NCI-H2196 (cell line): ENCODE data around the gene PPM1E.
A peak's percentile ranks its signal among the peaks of the same experiment; 100 is the strongest.
"Not testable (repeated sequence)": the region's sequence is repeated elsewhere in the genome, so short reads cannot be mapped to it uniquely, and the experiment has no call there.

Experiments used
- DNase-seq: peaks from one replicate; lab custom pipeline; 2025; ENCODE audit not compliant: unreplicated experiment; lab: John Stamatoyannopoulos, UW

The PPM1E gene

GRCh38 chr17:58778482-58778881 lies 22.8 kb downstream of the PPM1E start:
- not testable (repeated sequence) for DNase-seq

DNA sequence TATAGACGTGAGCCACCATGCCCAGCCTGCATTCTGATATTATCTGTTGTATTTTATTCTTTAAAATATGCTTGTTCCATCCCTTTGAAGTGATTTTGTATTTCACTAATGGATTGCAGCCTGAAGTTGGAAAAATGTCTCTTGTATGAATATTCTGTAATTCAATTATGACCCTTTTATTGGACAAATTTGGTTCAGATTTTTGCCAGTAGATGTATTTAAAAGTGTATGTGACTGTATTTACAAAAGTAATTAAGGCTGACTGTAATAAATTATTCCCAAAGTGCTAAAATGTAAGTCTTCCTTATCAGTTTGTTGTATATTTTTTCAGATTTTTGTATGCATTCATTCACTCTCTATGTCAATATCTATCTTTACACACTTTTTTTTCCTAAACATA lies 23.8 kb downstream of the PPM1E start:
- no peak for DNase-seq

DNA sequence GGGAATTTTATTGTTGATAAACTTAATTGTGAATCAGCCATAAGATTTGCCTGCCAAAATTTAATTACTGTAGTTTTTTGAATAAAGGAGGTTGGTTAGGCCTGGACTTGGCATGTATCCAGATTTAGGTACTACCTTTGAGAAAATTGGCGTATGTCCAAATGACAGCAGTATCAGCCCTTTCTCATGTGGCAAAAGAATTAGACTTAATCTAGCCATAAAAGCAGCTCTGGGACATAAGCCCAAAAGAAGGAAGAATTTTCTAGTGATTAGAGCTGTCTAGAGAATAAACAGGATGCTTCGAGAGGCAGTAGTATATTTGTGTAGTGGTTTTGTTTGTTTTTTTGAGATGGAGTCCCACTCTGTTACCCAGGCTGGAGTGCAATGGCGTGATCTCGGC lies 27.7 kb downstream of the PPM1E start:
- DNase-seq, result peak; percentile 87

DNA sequence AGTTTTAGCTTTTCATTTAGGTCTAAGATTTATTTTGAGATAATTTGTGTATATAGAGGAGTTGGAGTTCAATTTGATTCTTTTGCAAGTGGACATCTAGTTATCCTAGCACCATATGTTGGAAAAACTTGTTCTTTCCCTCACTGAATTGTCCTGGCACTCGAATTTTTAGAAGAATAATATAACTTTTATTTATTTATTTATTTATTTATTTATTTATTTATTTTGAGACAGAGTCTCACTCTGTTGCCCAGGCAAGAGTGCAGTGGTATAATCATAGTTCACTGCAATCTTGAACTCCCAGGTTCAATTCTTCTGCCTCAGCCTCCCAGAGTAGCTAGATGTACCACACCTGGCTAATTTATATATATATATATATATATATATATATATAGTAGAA lies 29.4 kb downstream of the PPM1E start:
- no peak for DNase-seq

GRCh38 chr17:58786586-58787295 lies 31.1 kb downstream of the PPM1E start:
- peak; percentile 5 for DNase-seq

DNA sequence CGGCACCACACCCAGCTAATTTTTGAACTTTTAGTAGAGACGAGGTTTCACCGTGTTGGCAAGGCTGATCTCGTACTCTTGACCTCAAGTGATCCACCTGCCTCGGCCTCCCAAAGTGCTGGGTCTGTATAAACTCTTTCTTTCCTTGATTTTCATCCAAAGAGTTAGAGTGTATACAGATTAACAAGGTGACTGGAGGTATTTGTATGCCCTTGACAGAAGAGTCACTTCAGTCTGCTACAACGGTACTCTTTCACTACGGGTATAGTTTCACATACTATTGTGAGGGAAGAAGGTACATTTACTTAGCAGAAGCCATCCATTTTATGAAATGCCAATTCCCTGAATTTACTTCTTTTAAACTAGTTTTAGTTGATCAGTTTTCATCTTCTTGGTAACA lies 32.5 kb downstream of the PPM1E start:
- no peak for DNase-seq

DNA sequence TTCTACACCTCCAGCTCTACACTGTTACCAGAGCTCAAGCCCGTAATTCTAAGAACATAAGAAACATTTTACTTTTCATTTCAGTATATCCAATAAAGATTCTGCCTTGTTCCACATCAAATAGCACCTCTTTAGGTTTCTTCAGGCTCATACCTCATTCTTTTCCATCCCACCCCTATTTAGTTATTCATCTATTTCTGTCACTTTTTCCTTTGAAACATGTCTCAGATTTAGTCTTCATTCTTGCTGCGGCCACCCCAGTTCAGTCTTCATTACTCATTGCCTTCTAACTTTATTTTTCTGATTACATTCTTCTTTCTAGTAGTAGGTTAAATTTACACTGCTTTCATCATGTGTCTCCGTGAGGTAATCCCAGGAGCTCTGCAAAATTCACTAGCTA lies 33.5 kb downstream of the PPM1E start:
- DNase-seq, result no peak

DNA sequence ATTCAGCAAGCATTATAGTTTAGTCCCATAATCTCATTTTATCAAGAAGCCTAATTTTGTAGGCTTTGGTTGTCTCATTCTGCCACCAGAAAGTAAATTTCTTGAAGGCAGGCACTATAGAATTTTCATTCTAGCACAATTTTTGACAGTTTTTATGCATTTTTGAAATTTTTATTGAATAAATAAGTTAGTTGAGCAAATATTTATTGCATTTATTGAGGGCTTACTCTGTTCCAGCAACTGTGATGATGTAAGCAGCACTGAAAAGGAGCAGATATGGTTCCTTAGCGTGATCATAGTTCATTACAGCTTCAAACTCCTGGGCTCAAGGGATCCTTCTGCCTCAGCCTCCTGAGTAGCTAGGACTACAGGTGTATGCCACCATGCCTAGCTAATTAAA lies 34.2 kb downstream of the PPM1E start:
- DNase-seq, result no peak

GRCh38 chr17:58794508-58794907 lies 38.9 kb downstream of the PPM1E start:
- DNase-seq, result not testable (repeated sequence)

- no peak for DNase-seq
Measured at GRCh38 chr17:58802188-58802587, 46.5 kb downstream of the PPM1E start.

- no peak for DNase-seq
Measured at GRCh38 chr17:58806046-58806445, 50.4 kb downstream of the PPM1E start.

GRCh38 chr17:58808609-58809563 lies 53.2 kb downstream of the PPM1E start:
- DNase-seq, result no peak

DNA sequence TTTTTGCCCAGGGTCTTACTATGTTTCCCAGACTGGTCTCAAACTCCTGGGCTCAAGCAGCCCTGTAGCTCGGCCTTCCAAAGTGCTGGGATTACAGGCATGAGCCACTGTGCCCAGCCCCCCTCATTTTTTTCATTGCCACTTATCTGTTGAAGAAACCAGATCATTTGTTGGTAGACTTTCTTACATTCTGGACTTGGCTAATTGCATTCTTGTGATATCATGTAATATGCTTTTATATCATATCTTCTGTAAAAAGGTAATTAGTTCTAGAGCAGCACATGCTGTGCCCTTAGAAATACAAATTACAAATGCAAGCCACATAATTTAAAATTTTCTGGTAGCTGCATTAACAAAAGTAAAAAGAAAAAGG lies 53.9 kb downstream of the PPM1E start:
- DNase-seq, result no peak

GRCh38 chr17:58811290-58811689 lies 55.6 kb downstream of the PPM1E start:
- no peak for DNase-seq

DNA sequence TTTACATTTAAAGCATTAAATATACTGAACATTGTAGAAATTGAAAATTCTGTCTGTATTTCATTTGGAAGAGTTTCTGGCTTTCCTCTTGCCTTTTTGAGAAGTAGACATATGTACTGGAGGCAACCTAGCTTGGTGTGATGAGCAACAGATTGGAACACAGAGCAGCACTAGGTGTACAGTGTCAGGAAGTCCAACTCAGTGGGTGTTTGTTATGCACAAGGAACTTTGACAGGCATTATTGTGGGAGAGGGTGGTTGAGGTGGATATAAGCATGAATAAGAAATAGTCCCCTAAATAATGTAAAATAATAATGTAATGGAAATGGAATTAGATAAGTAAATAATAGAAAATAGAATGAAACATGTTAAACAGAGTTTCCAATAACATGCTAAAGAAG lies 58.1 kb downstream of the PPM1E start:
- no peak for DNase-seq

DNA sequence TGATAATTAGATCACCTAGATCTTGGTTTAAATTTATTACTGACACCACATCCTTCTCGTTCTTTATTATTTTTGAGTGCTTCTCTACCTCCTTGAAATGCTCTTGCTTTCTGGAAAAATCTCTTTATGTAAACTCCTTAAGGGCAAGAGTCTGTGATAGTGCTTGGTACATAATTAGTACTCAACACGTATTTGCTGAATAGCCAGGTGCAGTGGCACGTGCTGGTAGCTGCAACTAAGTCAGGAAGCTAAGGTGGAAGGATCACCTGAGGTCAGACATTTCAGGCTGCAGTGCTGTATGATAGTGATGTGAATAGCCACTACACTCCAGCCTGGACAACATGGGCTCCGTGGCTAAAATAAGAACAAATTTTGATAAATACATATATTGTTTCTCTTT lies 63.0 kb downstream of the PPM1E start:
- DNase-seq, result no peak

GRCh38 chr17:58822148-58823050 lies 66.7 kb downstream of the PPM1E start:
- no peak for DNase-seq

DNA sequence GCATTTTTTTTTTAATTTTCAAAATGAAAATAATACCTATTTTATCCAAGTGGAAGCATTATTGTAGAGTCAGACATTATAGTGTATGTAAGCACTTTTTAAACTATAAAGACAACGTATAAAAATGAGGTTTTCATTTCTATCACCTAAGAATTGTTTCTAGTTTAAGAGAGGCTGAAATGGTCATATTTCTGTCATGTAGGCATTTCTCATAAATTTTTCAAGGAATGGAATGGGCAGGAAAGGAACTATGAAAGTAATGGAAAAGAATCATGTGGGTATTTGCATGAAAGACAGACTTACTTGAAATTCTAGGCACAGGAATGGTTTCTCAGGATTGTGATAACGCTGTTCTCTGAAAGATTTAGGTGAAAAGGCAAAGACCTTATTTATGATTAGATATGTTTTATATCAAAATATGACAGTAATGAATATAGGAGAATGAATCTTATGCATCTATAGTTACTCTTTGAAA lies 67.4 kb downstream of the PPM1E start:
- DNase-seq, result no peak

GRCh38 chr17:58829172-58829637 lies 73.6 kb downstream of the PPM1E start:
- DNase-seq, result no peak

- DNase-seq, result no peak
Measured at GRCh38 chr17:58831780-58832179, 76.1 kb downstream of the PPM1E start.

DNA sequence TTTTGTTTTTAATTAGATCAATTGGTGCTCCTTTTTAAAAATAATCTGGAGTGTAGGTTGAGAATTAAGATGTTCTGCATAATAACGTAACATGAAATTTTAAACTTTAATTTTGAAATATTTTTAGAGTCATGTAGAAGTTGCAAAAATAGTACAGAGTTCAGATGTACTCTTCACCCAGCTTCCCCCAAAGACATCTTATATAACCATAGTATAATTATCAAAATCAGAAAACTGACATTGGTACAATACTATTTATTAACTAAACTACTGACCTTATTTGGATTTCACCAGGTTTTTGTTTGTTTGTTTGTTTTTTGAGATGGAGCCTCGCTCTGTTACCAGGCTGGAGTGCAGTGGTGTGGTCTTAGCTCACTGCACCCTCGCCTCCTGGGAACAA lies 76.9 kb downstream of the PPM1E start:
- no peak for DNase-seq
